SU-DHL-6 (cell line): ENCODE data around the gene IP6K2.

ENCODE experiments used
- CTCF ChIP-seq: fragments of 200-600 bp; sonication (generic); IDR thresholded peaks from one replicate; pipeline ENCODE4 v1.5.1; 2017; ENCODE audit warnings: antibody characterized with exemption, mild to moderate bottlenecking, low read length, moderate library complexity; ENCODE audit not compliant: insufficient read depth, poor library complexity, severe bottlenecking
- EZH2phosphoT487 ChIP-seq: fragments of 200-600 bp; sonication (generic), shearing (Covaris generic); conservative IDR thresholded peaks from 2 replicates; pipeline ENCODE4 v1.6.1; 2018; ENCODE audit warnings: mild to moderate bottlenecking, antibody characterized with exemption, low read length, moderate library complexity, mixed read lengths

GRCh38 chr3:48678566-48679380, 38.2 kb downstream of the IP6K2 start:
- TF ChIP-seq CTCF: no peak
- TF ChIP-seq EZH2phosphoT487: no peak
